Osteocyte (in vitro differentiated cells): ENCODE data around the gene RELCH. TPM values are rescaled to one million over a fixed set of nuclear protein-coding genes. Genes with fewer than 3 reads are reported as not detected.

Source experiments
- DNase-seq: peaks from one replicate; pipeline ENCODE4 v3.0.0; 2021; ENCODE audit warnings: mixed read lengths; ENCODE audit not compliant: unreplicated experiment; ENCODE audit errors: extremely low spot score
- H3K27ac Mint-ChIP-seq: one replicate; pipeline ENCODE4 v1.8.0; 2021; ENCODE audit warnings: mild to moderate bottlenecking, mixed read lengths; ENCODE audit not compliant: unreplicated experiment
- H3K27me3 Mint-ChIP-seq: one replicate; pipeline ENCODE4 v1.8.0; 2021; ENCODE audit warnings: mixed read lengths; ENCODE audit not compliant: unreplicated experiment
- H3K36me3 Mint-ChIP-seq: one replicate; pipeline ENCODE4 v1.8.0; 2021; ENCODE audit warnings: mixed read lengths; ENCODE audit not compliant: unreplicated experiment
- H3K4me1 Mint-ChIP-seq: one replicate; pipeline ENCODE4 v1.8.0; 2021; ENCODE audit warnings: mixed read lengths; ENCODE audit not compliant: unreplicated experiment
- H3K4me3 Mint-ChIP-seq: one replicate; pipeline ENCODE4 v1.8.0; 2021; ENCODE audit warnings: mild to moderate bottlenecking, moderate library complexity, mixed read lengths; ENCODE audit not compliant: unreplicated experiment
- H3K9me3 Mint-ChIP-seq: one replicate; pipeline ENCODE4 v1.8.0; 2021; ENCODE audit warnings: mixed read lengths; ENCODE audit not compliant: unreplicated experiment
- total RNA-seq: library from RNA; stranded (reverse); gene quantifications from 2 replicates; pipeline ENCODE4 v1.2.1, GENCODE V29; 2021
- TF ChIP-seq, protein P1 (sequence below): fragments of 200-600 bp; sonication (generic); IDR thresholded peaks from 2 replicates; pipeline ENCODE4 v1.5.0; 2021; ENCODE audit warnings: antibody characterized with exemption, mild to moderate bottlenecking, moderate library complexity

RELCH gene
- total RNA-seq, 1 donor from 2014 or later = 22.0 TPM

DNA sequence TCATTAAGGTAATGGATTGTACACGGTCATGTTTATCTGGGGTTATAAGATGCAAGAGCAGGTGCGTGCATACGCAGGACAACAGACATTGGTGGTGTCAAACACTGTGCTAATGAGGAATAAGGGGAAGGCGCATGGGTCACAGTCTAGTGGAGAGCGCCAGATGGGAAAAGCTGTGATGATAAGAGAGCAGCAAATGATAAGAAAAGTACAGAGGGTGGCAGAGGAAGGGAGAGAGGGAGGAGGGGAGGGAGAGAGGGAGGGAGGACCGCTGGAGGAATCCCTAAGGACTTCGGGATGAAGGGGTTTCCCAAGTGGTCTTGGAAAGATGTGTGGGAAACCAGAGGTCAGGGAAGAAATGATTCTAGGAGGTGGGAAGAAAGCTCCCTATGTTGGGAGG lies 140.9 kb downstream of the RELCH start:
- no peaks in the 10 kb centered on the region for H3K9me3 Mint-ChIP-seq
- no peaks in the 10 kb centered on the region for H3K36me3 Mint-ChIP-seq
- no peak overlapping the region for H3K27ac Mint-ChIP-seq
- TF ChIP-seq, protein P1, sequence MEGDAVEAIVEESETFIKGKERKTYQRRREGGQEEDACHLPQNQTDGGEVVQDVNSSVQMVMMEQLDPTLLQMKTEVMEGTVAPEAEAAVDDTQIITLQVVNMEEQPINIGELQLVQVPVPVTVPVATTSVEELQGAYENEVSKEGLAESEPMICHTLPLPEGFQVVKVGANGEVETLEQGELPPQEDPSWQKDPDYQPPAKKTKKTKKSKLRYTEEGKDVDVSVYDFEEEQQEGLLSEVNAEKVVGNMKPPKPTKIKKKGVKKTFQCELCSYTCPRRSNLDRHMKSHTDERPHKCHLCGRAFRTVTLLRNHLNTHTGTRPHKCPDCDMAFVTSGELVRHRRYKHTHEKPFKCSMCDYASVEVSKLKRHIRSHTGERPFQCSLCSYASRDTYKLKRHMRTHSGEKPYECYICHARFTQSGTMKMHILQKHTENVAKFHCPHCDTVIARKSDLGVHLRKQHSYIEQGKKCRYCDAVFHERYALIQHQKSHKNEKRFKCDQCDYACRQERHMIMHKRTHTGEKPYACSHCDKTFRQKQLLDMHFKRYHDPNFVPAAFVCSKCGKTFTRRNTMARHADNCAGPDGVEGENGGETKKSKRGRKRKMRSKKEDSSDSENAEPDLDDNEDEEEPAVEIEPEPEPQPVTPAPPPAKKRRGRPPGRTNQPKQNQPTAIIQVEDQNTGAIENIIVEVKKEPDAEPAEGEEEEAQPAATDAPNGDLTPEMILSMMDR = no peak
- H3K4me1 Mint-ChIP-seq = peaks cover 23% of the 10 kb centered on the region
- H3K4me3 Mint-ChIP-seq = no peak overlapping the region
- peaks cover 63% of the 10 kb centered on the region for H3K27me3 Mint-ChIP-seq
- no peak for DNase-seq

- Mint-ChIP-seq H3K9me3 (no peaks in the 10 kb centered on the region), H3K4me3 (no peak overlapping the region), H3K27me3 (peaks cover 55% of the 10 kb centered on the region), H3K4me1 (peaks cover 23% of the 10 kb centered on the region), H3K27ac (no peak overlapping the region), H3K36me3 (no peaks in the 10 kb centered on the region)
- TF ChIP-seq, protein P1 = no peak
- DNase-seq = no peak
Observed at GRCh38 chr18:62328586-62329525, 141.8 kb downstream of the RELCH start.

DNA sequence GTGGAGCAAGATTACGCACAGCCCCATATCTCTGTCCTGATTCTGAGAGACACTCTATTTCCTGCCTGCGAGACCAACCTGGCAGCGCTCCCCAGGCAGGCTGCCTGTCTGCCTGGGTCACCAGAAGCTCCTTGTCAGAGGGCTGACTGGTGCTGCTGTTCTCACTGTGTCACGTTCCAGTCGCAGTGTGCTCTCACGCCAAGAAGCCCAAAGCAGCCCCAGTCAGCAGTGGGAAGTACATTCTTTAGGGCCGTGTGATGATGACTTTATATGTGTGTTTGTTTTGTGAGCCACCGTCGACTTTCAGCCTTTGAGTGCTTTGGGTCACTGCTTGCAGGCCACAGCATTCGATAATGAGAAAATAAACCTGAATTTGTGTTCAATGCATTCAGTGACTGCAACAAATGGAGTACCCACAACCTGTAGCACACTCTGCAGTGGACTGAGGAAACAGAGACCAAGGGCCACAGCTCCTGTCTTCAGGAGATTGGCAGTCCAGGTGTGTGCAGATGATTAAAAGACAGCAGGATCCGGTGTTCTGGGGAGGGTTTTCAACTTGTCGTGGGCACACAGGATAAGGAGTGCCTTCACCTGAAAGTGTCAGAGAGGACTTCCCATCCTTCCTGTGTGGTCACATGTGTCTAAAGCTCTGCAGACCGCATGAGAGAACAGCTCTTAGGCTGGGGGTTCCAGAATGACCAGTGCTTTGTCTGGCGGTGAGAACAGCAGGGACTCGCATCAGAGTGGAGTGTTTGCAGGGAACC lies 142.8 kb downstream of the RELCH start:
- peaks cover 19% of the 10 kb centered on the region for H3K4me1 Mint-ChIP-seq
- peaks cover 46% of the 10 kb centered on the region for H3K27me3 Mint-ChIP-seq
- H3K9me3 Mint-ChIP-seq = no peaks in the 10 kb centered on the region
- DNase-seq = no peak
- no peak overlapping the region for H3K27ac Mint-ChIP-seq
- TF ChIP-seq, protein P1 = no peak
- H3K4me3 Mint-ChIP-seq = no peak overlapping the region
- no peaks in the 10 kb centered on the region for H3K36me3 Mint-ChIP-seq

DNA sequence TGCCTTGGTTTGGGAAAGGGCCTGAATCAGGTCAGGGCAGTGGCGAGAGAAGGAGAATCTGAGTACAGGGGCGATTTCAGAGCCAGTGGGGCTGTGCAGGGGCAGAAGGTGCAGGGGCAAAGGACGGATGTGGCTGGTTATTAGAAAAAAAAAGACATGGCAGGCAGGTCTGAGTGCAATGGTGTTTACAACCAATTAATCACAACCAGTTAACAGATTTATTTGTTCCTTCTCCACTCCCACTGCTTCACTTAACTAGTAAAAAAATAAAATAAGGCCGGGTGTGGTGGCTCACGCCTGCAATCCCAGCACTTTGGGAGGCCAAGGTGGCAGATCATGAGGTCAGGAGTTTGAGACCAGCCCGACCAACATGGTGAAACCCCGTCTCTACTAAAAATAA lies 143.6 kb downstream of the RELCH start:
- TF ChIP-seq, protein P1 = no peak
- no peak for DNase-seq
- no peaks in the 10 kb centered on the region for H3K9me3 Mint-ChIP-seq
- H3K4me3 Mint-ChIP-seq = no peak overlapping the region
- H3K27ac Mint-ChIP-seq = no peak overlapping the region
- H3K27me3 Mint-ChIP-seq = peaks cover 44% of the 10 kb centered on the region
- peaks cover 17% of the 10 kb centered on the region for H3K4me1 Mint-ChIP-seq
- H3K36me3 Mint-ChIP-seq = no peaks in the 10 kb centered on the region
